ENCODE results near the gene RPS2. TPM values are rescaled to one million over a fixed set of nuclear protein-coding genes. Genes with fewer than 3 reads are reported as not detected.

The RPS2 gene
- total and polyA plus RNA-seq, 2 of the 8 experiments (the other 6 are each of a cell fraction or from before 2014, with no cell fraction given): 4,042 to 16,783 TPM

GRCh38 chr16:1982013-1982433, 17.4 kb upstream of the RPS2 start (continued):
- TF ChIP-seq CHD7 (IDR thresholded peaks at IDR 0.05; ENCODE audit: insufficient replicate concordance, low read length) (no peak), TCF12 (IDR thresholded peaks at IDR 0.05; ENCODE audit: low read depth, low read length) (no peak), RNF2 (IDR thresholded peaks at IDR 0.05; ENCODE audit: borderline replicate concordance, low read depth, low read length, missing control alignments, poor library complexity, severe bottlenecking) (no peak), BCL11A (IDR thresholded peaks at IDR 0.05; ENCODE audit: low read depth in 2 of 2, low read length in 2 of 2) (no peak), SIRT6 (IDR thresholded peaks at IDR 0.05; ENCODE audit: low read length) (no peak), POLR2AphosphoS5 (IDR thresholded peaks at IDR 0.05; ENCODE audit: low read depth, low read length) (no peak), TBP (IDR thresholded peaks at IDR 0.05; ENCODE audit: low read depth, low read length) (no peak), ASH2L (IDR thresholded peaks at IDR 0.05; ENCODE audit: low read length) (no peak), TAF7 (optimal IDR thresholded peaks at IDR 0.05; ENCODE audit: borderline replicate concordance, low read depth, low read length) (no peak), RAD21 (IDR thresholded peaks at IDR 0.05 in 1 of 2, conservative IDR thresholded peaks at IDR 0.05 in 1 of 2; ENCODE audit: low read depth in 2 of 2, low read length in 2 of 2) (no peak), SIX5 (IDR thresholded peaks at IDR 0.05; ENCODE audit: low read depth, low read length) (no peak), SRF (IDR thresholded peaks at IDR 0.05; ENCODE audit: low read depth, low read length) (no peak)

All from H1 (cell line).